Fibroblast of the aortic adventitia (primary cell): ENCODE data around the gene CCDC194. TPM values are rescaled to one million over a fixed set of nuclear protein-coding genes. Genes with fewer than 3 reads are reported as not detected.

ENCODE experiments used
- DNase-seq: peaks from one replicate; pipeline ENCODE4 v3.0.0-alpha.2; 2010; ENCODE audit warnings: low read depth
- H3K4me3 ChIP-seq: 2 replicates; pipeline ENCODE4 v1.5.1; 2011; ENCODE audit warnings: low read depth, mild to moderate bottlenecking, control low read depth, low read length, moderate library complexity
- CTCF ChIP-seq: IDR thresholded peaks from 2 replicates; pipeline ENCODE4 v1.5.1; 2011; ENCODE audit warnings: mild to moderate bottlenecking, low read length, control low read depth, inconsistent platforms; ENCODE audit not compliant: insufficient read depth
- total RNA-seq: library from RNA; depleted of rRNA; stranded (reverse); fragments of >200 nt; gene quantifications from 2 replicates; pipeline ENCODE4 v1.2.3, GENCODE V29; 2012; ENCODE audit warnings: low replicate concordance

Gene CCDC194
- total RNA-seq, 1 donor: not detected

GRCh38 chr19:17389288-17389687, 4.7 kb downstream of the CCDC194 start:
- H3K4me3 ChIP-seq: no peak overlapping the region
- TF ChIP-seq CTCF: no peak
- no peak for DNase-seq

GRCh38 chr19:17385878-17386611, 8.0 kb downstream of the CCDC194 start:
- DNase-seq: peak; percentile 55
- H3K4me3 ChIP-seq: no peak overlapping the region
- peak; percentile 97 for TF ChIP-seq CTCF

- TF ChIP-seq CTCF: no peak
- DNase-seq: no peak
- no peak overlapping the region for H3K4me3 ChIP-seq
These were observed 13.4 kb downstream of the CCDC194 start for GRCh38 chr19:17380426-17381138.

GRCh38 chr19:17379221-17379631, 14.8 kb downstream of the CCDC194 start:
- DNase-seq: no peak
- no peak overlapping the region for H3K4me3 ChIP-seq
- no peak for TF ChIP-seq CTCF

- no peak for TF ChIP-seq CTCF
- H3K4me3 ChIP-seq: no peak overlapping the region
- DNase-seq: no peak
These were observed 15.7 kb downstream of the CCDC194 start for GRCh38 chr19:17378271-17378670.

GRCh38 chr19:17376935-17377600, 16.9 kb downstream of the CCDC194 start, which contains the start of gene PLVAP:
PLVAP (minus strand) TSS chr19:17377342; CDS start chr19:17377288, 54 bp downstream.
- peak; percentile 7 for TF ChIP-seq CTCF
- DNase-seq: no peak

More at GRCh38 chr19:17376935-17377600, 16.9 kb downstream of the CCDC194 start, which contains the start of gene PLVAP:
- H3K4me3 ChIP-seq: no peak within 1 kb of the TSS
